ENCODE results near the gene TEDDM1.
"Not testable (repeated sequence)": the region's sequence is repeated elsewhere in the genome, so short reads cannot be mapped to it uniquely, and the experiment has no call there.

The TEDDM1 gene

DNA sequence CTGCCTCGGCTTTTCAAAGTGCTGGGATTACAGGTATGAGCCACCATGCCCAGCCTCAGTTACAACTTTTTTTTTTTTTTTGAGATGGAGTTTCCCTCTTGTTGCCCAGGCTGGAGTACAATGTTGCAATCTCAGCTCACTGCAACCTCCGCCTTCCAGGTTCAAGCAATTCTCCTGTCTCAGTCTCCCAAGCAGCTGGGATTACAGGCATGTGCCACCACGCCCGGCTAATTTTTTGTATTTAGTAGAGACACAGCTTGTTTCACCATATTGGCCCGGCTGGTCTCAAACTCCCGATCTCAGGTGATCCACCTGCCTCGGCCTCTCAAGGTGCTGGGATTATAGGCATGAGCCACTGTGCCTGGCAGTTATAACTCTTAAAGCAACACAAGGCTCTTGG, 20.7 kb downstream of the TEDDM1 start:
- not testable (repeated sequence) for DNase-seq

DNA sequence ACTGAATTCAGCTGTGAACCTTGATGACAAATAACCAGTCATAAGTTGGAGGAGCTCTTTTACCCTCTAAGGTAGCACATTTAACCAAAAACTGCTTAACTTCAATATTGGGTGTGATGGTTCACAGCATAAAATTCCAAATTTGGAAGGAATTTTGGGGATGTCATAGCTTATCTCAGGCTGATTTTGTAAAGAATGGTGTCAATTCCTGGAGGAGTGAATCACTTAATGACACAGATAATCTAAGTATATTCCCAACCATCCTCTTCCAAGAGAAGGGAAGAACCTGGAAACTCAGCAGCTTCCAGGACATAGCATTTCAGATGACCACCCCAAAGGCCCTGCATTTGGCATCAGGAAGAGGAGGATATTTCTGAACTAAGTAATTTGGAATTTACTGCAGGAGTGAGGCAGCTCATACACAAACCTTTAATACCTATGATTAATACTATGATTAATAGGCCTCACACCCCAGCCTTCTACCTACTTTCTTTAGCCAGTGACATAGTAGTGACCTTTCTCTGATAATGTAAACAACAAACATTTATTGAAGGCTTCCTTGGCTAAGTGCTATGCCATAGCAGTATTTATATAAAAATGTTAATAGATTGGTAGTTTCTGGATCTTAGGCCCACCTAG, 23.4 kb downstream of the TEDDM1 start:
- no peak for DNase-seq

DNA sequence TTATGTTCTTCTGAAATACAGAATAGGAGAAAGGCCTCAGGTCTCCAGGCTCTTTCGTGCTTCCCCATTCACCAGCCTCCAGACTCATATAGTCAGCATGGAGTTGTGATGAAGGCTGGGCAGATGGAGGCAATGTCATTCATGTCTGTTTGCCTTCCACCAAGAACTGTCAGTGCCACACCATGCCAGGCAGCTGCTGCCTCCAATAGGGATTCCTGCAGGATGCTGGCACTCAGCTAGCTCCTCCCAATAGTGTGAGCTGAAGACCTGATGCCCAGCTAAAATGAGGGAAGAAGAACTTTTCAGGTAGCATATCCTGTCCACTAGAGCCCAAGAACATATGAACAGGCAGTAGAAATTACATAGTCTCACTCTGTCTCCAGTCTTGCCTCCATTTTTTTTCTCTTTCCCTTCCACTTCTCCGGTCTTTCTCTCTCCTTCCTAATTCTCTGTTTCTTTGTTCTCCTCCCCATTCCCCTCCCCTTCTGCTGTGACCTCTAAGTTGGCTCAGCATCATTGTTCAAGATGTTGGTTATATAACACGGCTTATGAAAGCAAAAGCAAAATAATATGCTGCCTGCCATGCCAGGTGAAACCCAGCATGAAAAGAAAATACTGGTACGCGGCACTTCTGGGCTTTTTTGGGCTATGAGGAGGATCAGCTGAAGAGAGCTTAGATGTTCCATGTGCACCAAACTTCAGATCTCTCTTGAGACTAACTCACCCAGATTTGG, 26.2 kb downstream of the TEDDM1 start:
- DNase-seq, result no peak

DNA sequence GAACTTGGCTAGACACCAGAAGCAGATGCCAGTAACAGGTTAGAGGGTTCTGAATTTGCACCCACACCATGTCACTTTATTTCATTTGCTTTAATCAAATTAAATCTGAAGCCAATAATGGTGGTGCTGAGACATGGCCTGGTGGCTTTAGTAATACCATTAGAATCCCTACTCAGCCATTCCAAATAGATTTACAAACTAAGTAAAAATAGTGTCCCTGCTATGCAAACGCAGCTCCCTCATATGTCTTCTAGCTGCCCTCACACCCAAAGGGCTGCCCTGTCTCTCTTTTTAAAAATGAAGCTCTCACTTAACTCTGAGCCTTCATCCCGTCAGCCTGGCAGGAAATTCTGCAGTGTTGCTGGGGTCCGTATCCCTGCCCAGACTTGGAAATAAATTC, 29.9 kb downstream of the TEDDM1 start:
- DNase-seq, result no peak

DNA sequence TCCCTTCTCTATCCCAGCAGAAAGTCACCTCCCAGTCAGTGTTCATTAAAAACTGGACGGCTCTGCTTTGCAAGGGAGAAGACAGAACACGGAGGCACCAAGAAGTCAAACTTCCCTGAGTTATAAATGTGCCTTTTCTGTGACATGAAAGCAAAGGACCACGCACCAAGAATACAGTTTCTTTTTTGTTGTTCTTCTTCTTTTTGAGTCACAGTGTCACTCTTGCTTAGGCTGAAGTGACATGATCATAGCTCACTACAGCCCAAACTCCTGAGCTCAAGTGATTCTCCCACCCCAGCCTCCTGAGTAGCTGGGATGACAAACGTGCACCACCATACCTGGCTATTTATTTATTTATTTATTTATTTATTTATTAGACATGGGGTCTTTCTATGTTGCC, 31.6 kb downstream of the TEDDM1 start:
- DNase-seq, result no peak

DNA sequence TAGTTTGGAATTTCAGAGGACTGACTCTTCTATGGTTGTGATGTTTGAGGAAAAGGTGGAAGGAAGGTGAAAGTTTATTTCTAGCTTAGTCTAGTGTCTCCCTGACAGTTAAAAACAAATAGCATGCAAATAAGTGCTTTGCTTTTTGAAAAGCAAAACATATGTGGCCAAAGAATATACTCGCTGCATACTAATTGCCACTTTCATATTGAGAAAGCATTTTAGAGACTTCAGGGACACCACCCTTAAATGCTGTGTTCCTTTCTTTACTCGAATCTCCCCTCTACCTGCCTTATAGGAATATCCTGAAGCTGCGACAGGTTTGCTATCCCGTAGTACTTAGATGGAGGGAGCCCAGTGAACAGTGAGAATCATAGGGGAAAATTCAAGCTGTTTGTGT, 32.1 kb downstream of the TEDDM1 start:
- DNase-seq, result no peak

DNA sequence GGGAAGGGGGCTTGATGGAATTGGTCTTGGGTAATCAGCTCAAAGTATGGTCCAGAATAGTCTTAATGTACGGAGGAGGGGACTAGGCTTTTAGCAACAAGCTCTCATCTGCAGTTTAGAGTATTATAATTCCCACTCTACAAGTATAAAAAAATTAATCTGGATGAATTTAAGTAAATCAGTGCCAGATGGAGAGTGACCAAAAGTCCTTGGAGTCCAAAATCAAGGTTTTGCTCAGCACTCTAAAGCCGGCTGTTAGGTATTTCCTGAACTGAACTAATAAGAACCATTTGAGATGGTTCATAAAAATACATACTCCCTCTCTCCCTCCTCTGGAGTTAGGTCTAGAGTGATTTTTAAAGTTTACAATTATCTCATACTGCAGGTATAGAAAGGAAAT, 32.5 kb downstream of the TEDDM1 start:
- DNase-seq, result no peak

DNA sequence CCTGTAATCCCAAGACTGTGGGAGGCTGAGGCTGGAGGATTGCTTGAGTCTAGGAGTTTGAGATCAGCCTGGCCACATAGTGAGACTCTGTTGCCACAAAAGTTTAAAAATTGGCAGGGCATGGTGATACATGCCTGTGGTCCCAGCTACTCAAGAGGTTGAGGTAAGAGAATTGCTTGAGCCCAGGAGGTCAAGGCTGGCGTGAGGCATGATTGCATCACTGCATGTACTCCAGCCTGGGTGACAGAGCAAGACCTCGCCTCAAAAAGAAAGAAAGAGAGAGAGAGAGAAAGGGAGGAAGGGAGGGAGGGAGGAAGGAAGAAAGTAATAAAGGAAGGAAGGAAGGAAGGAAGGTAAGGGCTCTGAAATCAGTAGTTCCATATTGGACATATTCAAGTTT, 33.9 kb downstream of the TEDDM1 start:
- DNase-seq, result no peak

DNA sequence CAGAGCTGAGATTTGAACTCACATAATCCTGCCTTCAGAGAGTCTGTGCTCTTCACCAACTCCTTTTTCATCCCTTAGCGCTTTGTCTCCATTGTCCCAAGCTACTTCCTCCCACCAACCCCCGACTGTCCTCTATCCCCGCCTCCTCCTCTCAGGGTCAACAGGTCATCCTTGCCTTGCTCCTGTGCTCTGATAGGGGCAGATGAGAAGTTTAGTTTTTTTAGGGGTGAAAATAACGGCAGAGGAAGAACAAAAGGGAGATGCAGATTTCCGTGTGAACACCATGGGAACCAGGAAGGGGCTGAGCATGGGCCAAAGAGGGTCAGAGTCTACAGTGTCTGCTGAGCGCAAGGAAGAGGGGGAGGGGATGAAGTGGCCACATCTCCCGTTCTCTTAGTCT, 40.8 kb downstream of the TEDDM1 start:
- no peak for DNase-seq

DNA sequence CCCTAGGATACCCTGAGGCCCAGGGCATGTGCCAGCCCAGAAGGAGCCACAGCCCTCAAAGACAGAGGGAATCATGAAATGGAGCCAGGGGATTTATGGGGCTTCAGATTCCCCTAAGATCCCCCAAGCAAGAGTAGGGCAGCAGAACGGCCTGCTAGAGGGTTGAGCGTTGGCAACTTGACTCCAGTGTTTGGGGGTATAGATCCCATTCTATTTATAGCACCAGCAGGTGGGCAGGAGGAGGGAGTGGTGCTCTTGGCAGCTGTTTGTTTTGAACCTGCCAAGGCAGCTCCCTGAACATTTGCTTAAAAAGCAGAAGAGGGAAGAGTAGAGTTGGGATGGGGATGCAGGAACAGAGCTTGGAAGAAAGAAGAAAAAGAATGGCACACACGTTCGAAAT, 42.6 kb downstream of the TEDDM1 start:
- no peak for DNase-seq

DNA sequence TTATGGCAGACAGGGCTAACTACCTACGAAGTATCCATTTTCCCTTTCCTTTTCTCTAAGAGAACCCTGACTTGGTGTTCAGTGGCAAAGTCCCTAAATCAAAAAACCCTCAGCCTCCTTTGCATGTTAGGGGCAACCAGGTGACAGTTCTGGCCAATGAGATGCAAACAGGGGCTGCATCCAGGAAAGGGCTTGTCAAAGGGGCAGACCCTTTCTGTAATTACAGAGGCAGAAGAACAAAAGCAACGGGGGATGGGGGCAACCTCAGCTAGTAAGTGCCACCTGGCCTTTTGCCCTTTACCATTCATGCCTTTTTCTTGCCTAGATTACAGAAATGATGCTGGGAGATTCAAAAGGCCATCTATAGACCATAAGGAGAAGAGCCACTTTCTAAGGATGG, 43.3 kb downstream of the TEDDM1 start:
- DNase-seq, result no peak

DNA sequence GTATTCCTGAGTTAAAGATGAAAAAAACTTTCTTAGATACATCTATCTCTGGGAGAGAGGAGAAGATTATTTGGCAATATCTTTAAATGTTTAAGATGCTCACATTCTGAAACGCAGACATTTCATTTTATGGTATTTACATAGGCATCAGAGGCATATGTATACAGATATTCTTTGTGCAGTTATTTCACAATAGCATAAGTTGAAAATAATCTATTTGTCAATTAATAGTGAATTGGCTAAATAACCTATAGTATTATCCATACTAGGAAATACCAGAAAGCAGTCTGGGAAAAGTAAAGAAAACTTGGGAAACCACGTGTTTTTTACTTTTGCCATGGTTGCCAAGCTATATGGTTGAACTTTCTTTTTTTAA, 44.8 kb downstream of the TEDDM1 start:
- DNase-seq, result no peak

DNA sequence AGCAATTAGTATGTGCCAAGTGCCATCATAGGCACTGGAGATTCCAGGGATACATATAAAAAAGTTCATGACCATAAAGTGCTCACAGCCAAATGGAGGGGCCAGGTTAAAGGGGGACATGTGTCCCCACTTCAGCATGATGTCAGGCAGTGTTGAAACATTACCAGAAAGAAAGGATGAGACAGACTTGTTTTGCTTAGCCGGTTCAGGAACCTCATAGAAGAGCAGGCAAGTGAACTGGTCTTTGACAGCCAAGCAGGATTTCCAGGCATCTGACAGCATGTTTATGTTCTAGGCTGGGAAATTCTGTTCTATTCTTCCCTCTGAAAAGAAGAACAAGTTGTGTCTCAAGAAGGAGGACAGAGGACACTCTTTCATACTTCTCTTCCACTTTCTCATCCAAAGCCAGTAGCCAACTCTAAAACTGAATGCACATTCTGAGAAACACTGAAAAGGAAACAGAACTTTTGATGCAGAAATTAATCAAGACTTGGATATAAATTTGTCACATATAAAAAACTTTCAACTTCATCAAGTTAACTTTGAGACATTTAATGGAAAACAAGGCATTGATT, 48.6 kb downstream of the TEDDM1 start:
- no peak for DNase-seq

DNA sequence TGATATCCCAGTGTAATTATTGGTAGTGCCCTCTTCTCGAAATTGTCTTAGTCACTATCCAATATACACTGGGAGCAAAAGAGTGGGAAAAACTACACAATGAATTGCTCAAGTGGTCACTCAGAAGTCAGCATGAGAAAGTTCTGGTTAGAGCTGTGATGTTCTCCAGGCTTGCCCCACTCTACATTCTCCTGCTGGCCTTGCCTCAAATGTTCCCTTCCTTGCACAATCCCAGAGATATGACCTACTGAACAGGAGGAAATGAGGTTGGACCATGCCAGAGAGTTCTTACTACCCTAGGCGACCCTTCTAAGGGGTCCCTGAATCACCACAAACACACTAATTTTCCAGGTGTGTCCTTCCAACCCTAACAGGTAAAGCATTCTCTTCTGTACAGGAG, 49.6 kb downstream of the TEDDM1 start:
- no peak for DNase-seq

DNA sequence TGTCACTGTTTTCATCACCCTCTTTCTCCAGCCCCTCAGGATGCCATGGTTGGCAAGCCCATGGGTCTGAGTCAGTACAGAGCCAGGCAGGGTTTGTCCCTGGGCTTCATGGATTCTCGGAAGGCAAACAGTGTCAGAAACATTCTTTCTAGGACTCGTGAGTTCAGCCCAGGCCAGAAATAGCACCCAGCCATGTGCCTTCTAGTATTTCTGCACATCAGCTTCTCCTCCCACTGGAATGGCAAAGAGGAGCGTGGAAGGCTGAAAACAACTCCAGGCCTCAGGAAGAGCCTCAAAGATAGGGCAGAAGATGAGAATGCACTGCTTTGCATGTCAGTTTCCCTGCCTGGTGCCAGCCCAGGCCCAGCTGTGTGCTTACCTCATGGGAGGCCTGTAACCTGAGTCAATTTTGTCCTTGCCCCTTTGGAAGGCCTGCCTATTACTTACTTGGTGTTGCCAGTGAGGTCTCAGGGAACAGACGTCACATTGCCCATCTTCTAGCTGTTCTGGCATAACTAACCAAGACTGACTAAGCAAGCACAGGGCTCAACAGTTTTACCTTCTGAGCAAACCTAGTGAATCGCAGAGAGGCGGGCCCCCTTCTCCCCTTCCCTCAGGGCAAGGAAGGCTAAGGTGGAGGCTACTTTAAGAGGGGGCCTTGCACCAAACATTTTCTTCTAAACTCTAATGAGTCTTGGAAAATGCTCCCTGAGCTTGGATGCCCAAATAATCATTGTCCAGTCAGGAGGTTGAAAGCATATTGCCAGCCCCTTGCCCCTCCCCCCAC, 51.3 kb downstream of the TEDDM1 start:
- DNase-seq, result no peak

All from activated effector memory CD4-positive, alpha-beta T cell treated with anti-CD3 and anti-CD28 coated beads, Interleukin-2, amount 50 U/mL, for 16 hours (primary cell).